ENCODE data around the gene PGLYRP4. TPM values are rescaled to one million over a fixed set of nuclear protein-coding genes. Genes with fewer than 3 reads are reported as not detected.
"Not testable (repeated sequence)": the region's sequence is repeated elsewhere in the genome, so short reads cannot be mapped to it uniquely, and the experiment has no call there.

The PGLYRP4 gene
- polyA plus RNA-seq, 3 donors = not detected

GRCh38 chr1:153349363-153350320, 1.0 kb upstream of the PGLYRP4 start:
- Mint-ChIP-seq H3K36me3 (no peaks in the 10 kb centered on the region), H3K9me3 (no peaks in the 10 kb centered on the region), H3K4me3 (no peak overlapping the region), H3K27me3 (ENCODE audit: low read depth in 3 of 3) (peaks cover 6 to 17% (median 12%) of the 10 kb centered on the region in 3 donors), H3K27ac (peak overlapping the region in 1 of 7 donors; percentile 19), H3K4me1 (peaks cover 40% of the 10 kb centered on the region)
- peak in 1 of 3 donors; percentile 52 for DNase-seq
- Histone ChIP-seq H3K79me2 (ENCODE audit: insufficient read depth, low read length) (no peaks in the 10 kb centered on the region), H3K4me3 (replicated peaks in 1 of 3; ENCODE audit: low read depth in 2 of 3, low read length in 3 of 3) (no peak overlapping the region), H4K20me1 (ENCODE audit: insufficient read depth, low read length) (no peaks in the 10 kb centered on the region), H3K9me3 (replicated peaks in 1 of 2; ENCODE audit: control insufficient read depth in 1 of 2, insufficient read depth in 1 of 2, low read length in 2 of 2) (no peaks in the 10 kb centered on the region), H3K36me3 (replicated peaks in 1 of 2; ENCODE audit: control insufficient read depth in 1 of 2, insufficient read depth in 2 of 2, low read length in 2 of 2) (no peaks in the 10 kb centered on the region), H2AFZ (ENCODE audit: insufficient read depth, low read depth, low read length, poor library complexity, severe bottlenecking) (no peak overlapping the region), H3K27me3 (ENCODE audit: control insufficient read depth in 2 of 2, insufficient read depth in 2 of 2, low read length in 2 of 2) (no peaks in the 10 kb centered on the region), H3K4me2 (replicated peaks; ENCODE audit: extremely low read depth, low read length, poor library complexity, severe bottlenecking) (no peak overlapping the region), H3K9ac (ENCODE audit: insufficient read depth, low read length, poor library complexity, severe bottlenecking) (no peak overlapping the region), H3K27ac (ENCODE audit: low read depth in 1 of 2, low read length in 2 of 2) (no peak overlapping the region), H3K4me1 (ENCODE audit: control insufficient read depth in 1 of 2, insufficient read depth in 2 of 2, low read length in 2 of 2) (peaks cover 31 to 41% of the 10 kb centered on the region in 2 donors)
- WGBS (ENCODE audit: insufficient coverage) = 75% methylated on average over 8 of the region's 17 CpGs
- intact Hi-C loops (cut with micrococcal nuclease) = no loop called here
- no peak for TF ChIP-seq CTCF (IDR thresholded peaks at IDR 0.05)

GRCh38 chr1:153347856-153348255, 785 bp downstream of the PGLYRP4 start:
- Histone ChIP-seq H3K79me2 (ENCODE audit: insufficient read depth, low read length) (no peaks in the 10 kb centered on the region), H3K9me3 (replicated peaks in 1 of 2; ENCODE audit: control insufficient read depth in 1 of 2, insufficient read depth in 1 of 2, low read length in 2 of 2) (no peaks in the 10 kb centered on the region), H3K4me2 (replicated peaks; ENCODE audit: extremely low read depth, low read length, poor library complexity, severe bottlenecking) (no peak overlapping the region), H3K27ac (ENCODE audit: low read depth in 1 of 2, low read length in 2 of 2) (no peak overlapping the region), H3K4me1 (ENCODE audit: control insufficient read depth in 1 of 2, insufficient read depth in 2 of 2, low read length in 2 of 2) (peaks cover 41 to 55% of the 10 kb centered on the region in 2 donors), H2AFZ (ENCODE audit: insufficient read depth, low read depth, low read length, poor library complexity, severe bottlenecking) (no peak overlapping the region), H3K36me3 (replicated peaks in 1 of 2; ENCODE audit: control insufficient read depth in 1 of 2, insufficient read depth in 2 of 2, low read length in 2 of 2) (no peaks in the 10 kb centered on the region), H3K4me3 (replicated peaks in 1 of 3; ENCODE audit: low read depth in 2 of 3, low read length in 3 of 3) (no peak overlapping the region), H3K27me3 (ENCODE audit: control insufficient read depth in 2 of 2, insufficient read depth in 2 of 2, low read length in 2 of 2) (no peaks in the 10 kb centered on the region), H4K20me1 (ENCODE audit: insufficient read depth, low read length) (no peaks in the 10 kb centered on the region), H3K9ac (ENCODE audit: insufficient read depth, low read length, poor library complexity, severe bottlenecking) (no peak overlapping the region)
- peaks cover 56% of the 10 kb centered on the region for H3K4me1 Mint-ChIP-seq
- H3K4me3 Mint-ChIP-seq = no peak overlapping the region
- H3K27ac Mint-ChIP-seq = no peak overlapping the region
- 57% methylated on average over 5 of the region's 7 CpGs for WGBS (ENCODE audit: insufficient coverage)
- peaks cover 7 to 14% (median 12%) of the 10 kb centered on the region in 3 donors for H3K27me3 Mint-ChIP-seq (ENCODE audit: low read depth in 3 of 3)
- no peak for DNase-seq
- H3K36me3 Mint-ChIP-seq = no peaks in the 10 kb centered on the region
- no peak for TF ChIP-seq CTCF (IDR thresholded peaks at IDR 0.05)
- no peaks in the 10 kb centered on the region for H3K9me3 Mint-ChIP-seq
- intact Hi-C loops (cut with micrococcal nuclease) = no loop called here

- H3K27ac Mint-ChIP-seq; H3K79me2 ChIP-seq (ENCODE audit: insufficient read depth, low read length); H3K36me3 ChIP-seq (replicated peaks in 1 of 2; ENCODE audit: control insufficient read depth in 1 of 2, insufficient read depth in 2 of 2, low read length in 2 of 2); H3K36me3 Mint-ChIP-seq; H4K20me1 ChIP-seq (ENCODE audit: insufficient read depth, low read length); H3K4me3 ChIP-seq (replicated peaks in 1 of 3; ENCODE audit: low read depth in 2 of 3, low read length in 3 of 3); H3K4me3 Mint-ChIP-seq; DNase-seq; H3K9me3 ChIP-seq (replicated peaks in 1 of 2; ENCODE audit: control insufficient read depth in 1 of 2, insufficient read depth in 1 of 2, low read length in 2 of 2); H3K27me3 ChIP-seq (ENCODE audit: control insufficient read depth in 2 of 2, insufficient read depth in 2 of 2, low read length in 2 of 2); H3K9ac ChIP-seq (ENCODE audit: insufficient read depth, low read length, poor library complexity, severe bottlenecking); H2AFZ ChIP-seq (ENCODE audit: insufficient read depth, low read depth, low read length, poor library complexity, severe bottlenecking); H3K4me2 ChIP-seq (replicated peaks; ENCODE audit: extremely low read depth, low read length, poor library complexity, severe bottlenecking); H3K27ac ChIP-seq (ENCODE audit: low read depth in 1 of 2, low read length in 2 of 2); intact Hi-C loops (cut with micrococcal nuclease); H3K9me3 Mint-ChIP-seq: not testable (repeated sequence)
- Mint-ChIP-seq H3K27me3 (ENCODE audit: low read depth in 3 of 3) (peaks cover 7 to 14% (median 13%) of the 10 kb centered on the region in 3 donors), H3K4me1 (peaks cover 63% of the 10 kb centered on the region)
- WGBS (ENCODE audit: insufficient coverage) = 96% methylated on average over 6 of the region's 14 CpGs
- peaks cover 41 to 55% of the 10 kb centered on the region in 2 donors for H3K4me1 ChIP-seq (ENCODE audit: control insufficient read depth in 1 of 2, insufficient read depth in 2 of 2, low read length in 2 of 2)
Measured at GRCh38 chr1:153347049-153347448, 1.6 kb downstream of the PGLYRP4 start.

Measured in CD14-positive monocyte (primary cell).